Measurements from ENCODE around the gene TLK1.
A peak's percentile ranks its signal among the peaks of the same experiment; 100 is the strongest.
"Not testable (repeated sequence)": the region's sequence is repeated elsewhere in the genome, so short reads cannot be mapped to it uniquely, and the experiment has no call there.

TLK1 gene

DNA sequence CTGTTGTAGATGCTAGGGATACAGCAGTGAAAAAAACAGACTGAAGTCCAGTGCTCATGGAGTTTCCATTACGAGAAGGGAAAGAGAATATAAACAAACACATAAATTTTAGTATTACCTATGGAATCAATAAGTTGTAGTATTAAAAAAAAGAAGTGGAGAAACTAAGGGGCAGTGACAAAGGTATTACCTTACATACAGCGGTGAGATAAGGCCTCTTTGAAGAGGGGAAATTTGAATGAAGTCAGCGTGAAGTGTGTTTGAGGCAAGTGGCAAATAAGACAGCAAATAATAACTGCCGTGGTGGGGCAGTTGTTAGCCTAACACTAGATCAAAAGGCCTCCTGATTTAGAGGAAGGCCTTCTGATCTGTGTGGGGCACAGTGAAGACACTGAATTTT, 57.9 kb downstream of the TLK1 start:
- no peak for DNase-seq
- H3K27ac ChIP-seq (ENCODE audit: insufficient read depth in 1 of 2, low read depth in 1 of 2, low read length in 2 of 2, poor library complexity in 1 of 2, severe bottlenecking in 2 of 2): peak overlapping the region in 1 of 2 experiments; percentile 25
- POLR2A ChIA-PET: no interaction called here
- CTCF ChIA-PET: no interaction called here
- no peaks in the 10 kb centered on the region for H3K27me3 ChIP-seq (replicated peaks in 2 of 5; ENCODE audit: control insufficient read depth in 4 of 5, insufficient read depth in 5 of 5, low read length in 4 of 5)
- WGBS (ENCODE audit: insufficient coverage): 97% methylated on average over 3 of the region's 4 CpGs
- H3K4me3 ChIP-seq (ENCODE audit: control insufficient read depth in 1 of 7, extremely low read depth in 1 of 7, insufficient read depth in 4 of 7, low read depth in 2 of 7, low read length in 6 of 7): no peak overlapping the region
- peaks cover 13 to 22% (median 18%) of the 10 kb centered on the region in 4 experiments for H3K36me3 ChIP-seq (ENCODE audit: control insufficient read depth in 4 of 4, insufficient read depth in 4 of 4, low read length in 3 of 4)
- H3K4me1 ChIP-seq (ENCODE audit: control extremely low read depth in 1 of 4, control insufficient read depth in 4 of 4, insufficient read depth in 4 of 4, low read length in 3 of 4): no peaks in the 10 kb centered on the region
- peaks cover under 1 to 28% (median 11%) of the 10 kb centered on the region in 5 experiments for H3K9me3 ChIP-seq (ENCODE audit: control extremely low read depth in 1 of 5, control insufficient read depth in 4 of 5, insufficient read depth in 2 of 5, low read depth in 1 of 5, low read length in 4 of 5)

DNA sequence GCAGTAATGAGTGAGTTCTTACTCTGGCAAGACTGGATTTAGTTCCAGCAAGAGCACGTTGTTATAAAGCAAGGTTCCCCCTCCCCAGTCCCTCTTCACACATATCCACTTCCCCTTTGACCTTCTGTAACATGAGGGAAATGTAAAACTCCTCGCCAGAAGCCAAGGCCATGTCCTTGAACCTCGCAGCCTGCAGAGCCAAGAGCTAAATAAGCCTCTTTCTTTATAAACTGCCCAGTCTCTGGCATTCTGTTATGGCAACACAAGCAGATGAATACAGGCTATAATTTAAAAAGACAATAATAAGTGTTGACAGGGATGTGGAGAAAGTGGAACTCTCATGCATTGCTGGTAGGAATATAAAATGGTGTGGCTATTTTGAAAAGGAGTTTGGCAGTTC, 60.3 kb downstream of the TLK1 start:
- H3K36me3 ChIP-seq (ENCODE audit: control insufficient read depth in 4 of 4, insufficient read depth in 4 of 4, low read length in 3 of 4): peaks cover 14 to 22% (median 17%) of the 10 kb centered on the region in 4 experiments
- 93% methylated on average over 2 of the region's 3 CpGs for WGBS (ENCODE audit: insufficient coverage)
- CTCF ChIA-PET: no interaction called here
- no peak overlapping the region for H3K27ac ChIP-seq (ENCODE audit: insufficient read depth in 1 of 2, low read depth in 1 of 2, low read length in 2 of 2, poor library complexity in 1 of 2, severe bottlenecking in 2 of 2)
- no peaks in the 10 kb centered on the region for H3K27me3 ChIP-seq (replicated peaks in 2 of 5; ENCODE audit: control insufficient read depth in 4 of 5, insufficient read depth in 5 of 5, low read length in 4 of 5)
- no peak for DNase-seq
- peaks cover 3 to 39% (median 11%) of the 10 kb centered on the region in 5 experiments for H3K9me3 ChIP-seq (ENCODE audit: control extremely low read depth in 1 of 5, control insufficient read depth in 4 of 5, insufficient read depth in 2 of 5, low read depth in 1 of 5, low read length in 4 of 5)
- H3K4me1 ChIP-seq (ENCODE audit: control extremely low read depth in 1 of 4, control insufficient read depth in 4 of 4, insufficient read depth in 4 of 4, low read length in 3 of 4): no peaks in the 10 kb centered on the region
- no peak overlapping the region for H3K4me3 ChIP-seq (ENCODE audit: control insufficient read depth in 1 of 7, extremely low read depth in 1 of 7, insufficient read depth in 4 of 7, low read depth in 2 of 7, low read length in 6 of 7)
- POLR2A ChIA-PET: no interaction called here

DNA sequence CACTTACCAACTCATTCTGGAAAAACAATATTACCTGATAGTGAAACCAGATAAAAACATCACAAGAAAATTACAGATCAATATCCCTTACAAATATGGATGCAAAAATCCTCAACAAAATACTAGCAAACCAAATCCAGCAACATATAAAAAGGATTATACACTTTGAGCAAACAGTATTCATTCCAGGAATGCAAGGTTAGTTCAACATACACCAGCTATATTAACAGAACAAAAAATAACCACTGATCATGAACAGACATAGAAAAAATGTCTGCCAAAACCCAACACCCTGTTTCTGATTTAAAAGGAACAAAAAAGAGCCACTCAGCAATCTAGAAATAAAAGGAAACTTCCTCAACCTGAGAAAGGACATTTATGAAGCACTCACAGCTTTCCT, 62.1 kb downstream of the TLK1 start:
- H3K4me3 ChIP-seq (ENCODE audit: control insufficient read depth in 1 of 7, extremely low read depth in 1 of 7, insufficient read depth in 4 of 7, low read depth in 2 of 7, low read length in 6 of 7): no peak overlapping the region
- CTCF ChIA-PET: interaction anchor here (0.5 to 2.4 kb wide), 3 partner anchors 10 to 60 kb away, joined by 3 to 4 read pairs (median 3); no protein-coding TSS in a partner anchor
- DNase-seq: no peak

DNA sequence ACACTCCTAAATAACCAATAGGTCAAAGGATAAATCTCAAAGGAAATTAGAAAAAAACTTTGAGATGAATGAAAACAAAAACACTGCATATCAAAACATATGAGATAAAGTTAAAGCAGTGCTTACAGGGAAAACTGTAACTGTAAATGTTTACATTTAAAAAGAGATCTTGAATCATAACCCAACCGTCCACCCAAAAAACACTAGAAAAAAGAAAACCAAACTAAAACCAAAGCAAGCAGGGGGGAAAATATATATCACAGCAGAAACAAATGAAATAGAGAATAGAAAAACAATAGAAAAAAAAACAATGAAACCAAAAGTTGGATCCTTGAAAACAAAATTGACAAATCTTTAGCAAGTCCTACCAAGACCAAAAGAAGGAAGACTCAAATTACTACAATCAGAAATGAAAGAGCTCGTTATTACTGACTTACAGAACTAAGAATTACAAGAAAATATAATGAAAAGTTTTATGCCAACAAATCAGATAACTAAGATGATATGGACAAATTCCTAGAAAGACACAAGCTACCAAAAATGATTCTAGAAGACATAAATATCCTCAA, 65.6 kb downstream of the TLK1 start:
- peaks cover 9 to 23% (median 12%) of the 10 kb centered on the region in 4 experiments for H3K36me3 ChIP-seq (ENCODE audit: control insufficient read depth in 4 of 4, insufficient read depth in 4 of 4, low read length in 3 of 4)
- ChIA-PET CTCF (interaction anchor here (1.0 kb wide), 1 partner anchor 8 kb away, joined by 5 read pairs; no protein-coding TSS in a partner anchor), POLR2A (no interaction called here)
- H3K4me1 ChIP-seq (ENCODE audit: control extremely low read depth in 1 of 4, control insufficient read depth in 4 of 4, insufficient read depth in 4 of 4, low read length in 3 of 4): no peaks in the 10 kb centered on the region
- DNase-seq: no peak
- no peaks in the 10 kb centered on the region for H3K27me3 ChIP-seq (replicated peaks in 2 of 5; ENCODE audit: control insufficient read depth in 4 of 5, insufficient read depth in 5 of 5, low read length in 4 of 5)
- no peak overlapping the region for H3K4me3 ChIP-seq (ENCODE audit: control insufficient read depth in 1 of 7, extremely low read depth in 1 of 7, insufficient read depth in 4 of 7, low read depth in 2 of 7, low read length in 6 of 7)
- H3K9me3 ChIP-seq (ENCODE audit: control extremely low read depth in 1 of 5, control insufficient read depth in 4 of 5, insufficient read depth in 2 of 5, low read depth in 1 of 5, low read length in 4 of 5): peaks cover 3 to 34% (median 8%) of the 10 kb centered on the region in 5 experiments
- no CpG with 5 or more reads among the region's 2 CpGs for WGBS (ENCODE audit: insufficient coverage)
- H3K27ac ChIP-seq (ENCODE audit: insufficient read depth in 1 of 2, low read depth in 1 of 2, low read length in 2 of 2, poor library complexity in 1 of 2, severe bottlenecking in 2 of 2): no peak overlapping the region

More for the DNA sequence above, 62.1 kb downstream of the TLK1 start:
- H3K9me3 ChIP-seq (ENCODE audit: control extremely low read depth in 1 of 5, control insufficient read depth in 4 of 5, insufficient read depth in 2 of 5, low read depth in 1 of 5, low read length in 4 of 5): peaks cover 3 to 39% (median 11%) of the 10 kb centered on the region in 5 experiments
- H3K27ac ChIP-seq (ENCODE audit: insufficient read depth in 1 of 2, low read depth in 1 of 2, low read length in 2 of 2, poor library complexity in 1 of 2, severe bottlenecking in 2 of 2): no peak overlapping the region
- H3K4me1 ChIP-seq (ENCODE audit: control extremely low read depth in 1 of 4, control insufficient read depth in 4 of 4, insufficient read depth in 4 of 4, low read length in 3 of 4): no peaks in the 10 kb centered on the region
- POLR2A ChIA-PET: no interaction called here
- no peaks in the 10 kb centered on the region for H3K27me3 ChIP-seq (replicated peaks in 2 of 5; ENCODE audit: control insufficient read depth in 4 of 5, insufficient read depth in 5 of 5, low read length in 4 of 5)
- H3K36me3 ChIP-seq (ENCODE audit: control insufficient read depth in 4 of 4, insufficient read depth in 4 of 4, low read length in 3 of 4): peaks cover 11 to 22% (median 17%) of the 10 kb centered on the region in 4 experiments

DNA sequence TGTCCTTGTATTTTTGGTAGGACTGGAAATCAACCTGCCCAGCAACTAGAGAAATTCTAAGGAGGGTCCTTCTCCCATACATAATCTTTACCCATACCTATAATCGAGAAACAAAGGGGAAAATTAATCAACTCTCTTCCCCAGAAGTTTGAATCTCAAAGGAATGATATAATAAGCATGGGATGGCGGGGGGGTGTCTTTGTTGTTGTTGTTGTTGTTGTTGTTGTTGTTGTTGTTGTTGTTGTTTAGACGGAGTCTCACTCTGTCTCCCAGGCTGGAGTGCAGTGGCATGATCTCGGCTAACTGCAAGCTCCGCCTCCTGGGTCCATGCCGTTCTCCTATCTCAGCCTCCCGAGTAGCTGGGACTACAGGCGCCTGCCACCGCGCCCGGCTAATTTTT, 69.2 kb downstream of the TLK1 start:
- H3K36me3 ChIP-seq (ENCODE audit: control insufficient read depth in 4 of 4, insufficient read depth in 4 of 4, low read length in 3 of 4); H3K27me3 ChIP-seq (replicated peaks in 2 of 5; ENCODE audit: control insufficient read depth in 4 of 5, insufficient read depth in 5 of 5, low read length in 4 of 5); H3K4me1 ChIP-seq (ENCODE audit: control extremely low read depth in 1 of 4, control insufficient read depth in 4 of 4, insufficient read depth in 4 of 4, low read length in 3 of 4); DNase-seq; H3K27ac ChIP-seq (ENCODE audit: insufficient read depth in 1 of 2, low read depth in 1 of 2, low read length in 2 of 2, poor library complexity in 1 of 2, severe bottlenecking in 2 of 2); H3K9me3 ChIP-seq (ENCODE audit: control extremely low read depth in 1 of 5, control insufficient read depth in 4 of 5, insufficient read depth in 2 of 5, low read depth in 1 of 5, low read length in 4 of 5); CTCF ChIA-PET; POLR2A ChIA-PET; H3K4me3 ChIP-seq (ENCODE audit: control insufficient read depth in 1 of 7, extremely low read depth in 1 of 7, insufficient read depth in 4 of 7, low read depth in 2 of 7, low read length in 6 of 7): not testable (repeated sequence)
- WGBS (ENCODE audit: insufficient coverage): 93% methylated on average over 3 of the region's 11 CpGs

DNA sequence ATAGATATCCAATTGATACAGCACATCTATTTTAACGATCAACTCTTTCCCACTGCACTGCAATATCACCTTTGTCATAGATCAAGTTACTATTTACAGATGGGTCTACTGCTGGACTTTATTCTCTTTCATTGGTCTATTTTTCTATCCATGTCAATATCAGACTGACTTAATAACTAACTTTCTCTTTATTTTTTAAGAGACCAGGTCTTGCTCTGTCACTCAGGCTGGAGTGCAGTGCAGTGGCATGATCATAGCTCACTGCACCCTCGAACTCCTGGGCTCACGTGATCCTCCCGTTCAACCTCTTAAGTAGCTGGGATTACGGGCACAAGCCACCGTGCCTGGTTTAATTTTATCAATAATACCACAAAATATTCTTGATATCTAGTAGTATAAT, 71.2 kb downstream of the TLK1 start:
- Histone ChIP-seq H3K9me3 (ENCODE audit: control extremely low read depth in 1 of 5, control insufficient read depth in 4 of 5, insufficient read depth in 2 of 5, low read depth in 1 of 5, low read length in 4 of 5) (no peaks in the 10 kb centered on the region), H3K27ac (ENCODE audit: insufficient read depth in 1 of 2, low read depth in 1 of 2, low read length in 2 of 2, poor library complexity in 1 of 2, severe bottlenecking in 2 of 2) (no peak overlapping the region), H3K36me3 (ENCODE audit: control insufficient read depth in 4 of 4, insufficient read depth in 4 of 4, low read length in 3 of 4) (peaks cover 0 to 8% (median 4%) of the 10 kb centered on the region in 4 experiments), H3K4me3 (ENCODE audit: control insufficient read depth in 1 of 7, extremely low read depth in 1 of 7, insufficient read depth in 4 of 7, low read depth in 2 of 7, low read length in 6 of 7) (no peak overlapping the region), H3K27me3 (replicated peaks in 2 of 5; ENCODE audit: control insufficient read depth in 4 of 5, insufficient read depth in 5 of 5, low read length in 4 of 5) (no peaks in the 10 kb centered on the region), H3K4me1 (ENCODE audit: control extremely low read depth in 1 of 4, control insufficient read depth in 4 of 4, insufficient read depth in 4 of 4, low read length in 3 of 4) (peaks cover 0 to 9% (median 5%) of the 10 kb centered on the region in 4 experiments)
- no peak for DNase-seq
- ChIA-PET POLR2A (no interaction called here), CTCF (interaction anchor here (1.0 to 1.3 kb wide), 2 partner anchors 12 to 19 kb away, joined by 3 read pairs; no protein-coding TSS in a partner anchor)
- WGBS (ENCODE audit: insufficient coverage): 100% methylated on average over 2 of the region's 6 CpGs

DNA sequence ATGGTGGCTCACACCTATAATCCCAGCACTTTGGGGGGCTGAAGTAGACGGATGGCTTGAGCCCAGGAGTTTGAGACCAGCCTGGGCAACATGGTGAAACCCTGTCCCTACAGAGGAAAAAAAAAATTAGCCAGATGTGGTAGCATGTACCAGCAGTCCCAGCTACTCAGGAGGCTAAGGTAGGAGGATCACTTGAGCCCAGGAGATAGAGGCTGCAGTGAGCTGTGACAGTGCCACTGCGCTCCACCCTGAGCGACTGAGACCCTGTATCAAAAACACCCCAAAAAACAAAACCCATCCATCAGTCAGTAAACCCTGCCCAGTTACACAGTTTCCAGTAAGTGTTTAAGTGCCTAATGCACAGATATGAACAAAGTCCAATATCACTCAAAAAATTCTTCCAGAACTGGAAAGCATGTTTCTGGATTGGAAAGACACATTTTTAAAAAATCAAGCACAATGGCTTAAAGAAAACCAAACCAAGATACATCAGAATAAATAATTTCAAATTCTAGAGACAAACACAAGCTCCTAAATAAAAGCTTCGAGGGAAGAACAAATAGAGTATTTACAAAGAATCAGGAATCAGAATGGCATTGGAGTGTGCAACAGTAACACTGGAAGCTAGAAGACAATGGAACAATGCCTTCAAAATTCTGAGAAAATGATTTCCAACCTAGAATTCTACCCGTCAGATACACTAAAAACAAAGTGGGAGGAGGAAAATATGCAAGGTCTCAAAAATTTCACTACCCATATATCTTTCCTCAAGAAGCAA, 72.4 kb downstream of the TLK1 start:
- no peaks in the 10 kb centered on the region for H3K9me3 ChIP-seq (ENCODE audit: control extremely low read depth in 1 of 5, control insufficient read depth in 4 of 5, insufficient read depth in 2 of 5, low read depth in 1 of 5, low read length in 4 of 5)
- POLR2A ChIA-PET: no interaction called here
- peaks cover 0 to 12% (median 5%) of the 10 kb centered on the region in 4 experiments for H3K4me1 ChIP-seq (ENCODE audit: control extremely low read depth in 1 of 4, control insufficient read depth in 4 of 4, insufficient read depth in 4 of 4, low read length in 3 of 4)
- CTCF ChIA-PET: interaction anchor here (0.8 to 4.3 kb wide), 12 partner anchors 9 to 132 kb away, joined by 3 to 17 read pairs (median 6); no protein-coding TSS in a partner anchor
- no peak overlapping the region for H3K27ac ChIP-seq (ENCODE audit: insufficient read depth in 1 of 2, low read depth in 1 of 2, low read length in 2 of 2, poor library complexity in 1 of 2, severe bottlenecking in 2 of 2)
- peaks cover 0 to 8% (median 4%) of the 10 kb centered on the region in 4 experiments for H3K36me3 ChIP-seq (ENCODE audit: control insufficient read depth in 4 of 4, insufficient read depth in 4 of 4, low read length in 3 of 4)
- no peaks in the 10 kb centered on the region for H3K27me3 ChIP-seq (replicated peaks in 2 of 5; ENCODE audit: control insufficient read depth in 4 of 5, insufficient read depth in 5 of 5, low read length in 4 of 5)
- 100% methylated on average over 2 of the region's 5 CpGs for WGBS (ENCODE audit: insufficient coverage)
- no peak overlapping the region for H3K4me3 ChIP-seq (ENCODE audit: control insufficient read depth in 1 of 7, extremely low read depth in 1 of 7, insufficient read depth in 4 of 7, low read depth in 2 of 7, low read length in 6 of 7)
- no peak for DNase-seq

Data from common myeloid progenitor, CD34-positive (primary cell).